ENCODE data around the gene STK25.

The STK25 gene

GRCh38 chr2:241493092-241493491 is 15.3 kb downstream of the STK25 start:
- no peak for DNase-seq

DNA sequence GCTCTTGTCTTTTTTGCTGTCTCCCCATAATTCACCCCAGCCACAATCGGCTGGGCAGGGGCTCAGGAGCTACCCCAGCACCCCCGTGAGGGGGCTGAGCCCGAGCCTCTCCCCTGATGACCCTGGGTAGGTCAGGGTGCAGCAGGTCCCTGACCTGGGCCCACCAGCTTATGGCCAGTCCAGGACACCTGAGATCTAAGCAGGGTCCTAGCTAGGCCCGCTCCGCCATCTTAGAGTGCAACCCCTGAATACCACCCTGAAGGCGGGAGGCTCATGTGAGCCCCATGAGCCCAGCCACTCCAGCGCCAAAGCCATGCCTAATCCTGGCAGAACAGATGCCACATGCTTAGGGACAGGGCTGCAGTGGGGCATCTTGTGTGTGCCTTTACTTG is 16.2 kb downstream of the STK25 start:
- no peak for DNase-seq

DNA sequence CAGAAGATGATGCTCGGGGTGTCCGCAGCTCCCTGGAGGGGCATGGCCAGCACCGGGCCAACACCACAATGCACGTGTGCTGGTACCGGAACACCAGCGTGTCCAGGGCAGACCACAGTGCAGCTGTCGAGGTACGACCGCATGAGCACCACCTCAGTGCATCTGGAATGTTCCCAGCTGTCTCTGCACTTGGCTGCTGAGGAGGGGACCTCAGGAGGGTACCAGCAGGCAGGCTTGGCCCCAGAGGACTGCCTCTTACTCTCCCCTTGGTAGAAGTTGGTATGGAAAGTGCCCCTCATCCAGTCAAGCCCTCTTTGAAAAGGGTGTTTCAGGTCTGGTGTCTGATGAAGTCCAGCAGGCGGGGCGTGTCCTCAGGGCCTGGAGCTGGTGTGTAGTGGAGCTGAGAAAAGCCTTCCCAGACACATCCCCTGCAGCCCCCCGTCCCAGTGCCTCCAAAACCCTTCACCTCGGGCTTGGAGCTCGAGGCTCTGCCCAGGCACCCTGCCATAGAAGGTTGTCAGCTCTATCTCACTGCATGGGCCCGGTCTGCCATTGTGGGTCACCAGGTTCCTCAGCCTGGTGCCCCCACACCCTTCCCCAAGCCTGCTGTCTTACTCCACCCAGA is 16.7 kb downstream of the STK25 start:
- DNase-seq, result no peak

DNA sequence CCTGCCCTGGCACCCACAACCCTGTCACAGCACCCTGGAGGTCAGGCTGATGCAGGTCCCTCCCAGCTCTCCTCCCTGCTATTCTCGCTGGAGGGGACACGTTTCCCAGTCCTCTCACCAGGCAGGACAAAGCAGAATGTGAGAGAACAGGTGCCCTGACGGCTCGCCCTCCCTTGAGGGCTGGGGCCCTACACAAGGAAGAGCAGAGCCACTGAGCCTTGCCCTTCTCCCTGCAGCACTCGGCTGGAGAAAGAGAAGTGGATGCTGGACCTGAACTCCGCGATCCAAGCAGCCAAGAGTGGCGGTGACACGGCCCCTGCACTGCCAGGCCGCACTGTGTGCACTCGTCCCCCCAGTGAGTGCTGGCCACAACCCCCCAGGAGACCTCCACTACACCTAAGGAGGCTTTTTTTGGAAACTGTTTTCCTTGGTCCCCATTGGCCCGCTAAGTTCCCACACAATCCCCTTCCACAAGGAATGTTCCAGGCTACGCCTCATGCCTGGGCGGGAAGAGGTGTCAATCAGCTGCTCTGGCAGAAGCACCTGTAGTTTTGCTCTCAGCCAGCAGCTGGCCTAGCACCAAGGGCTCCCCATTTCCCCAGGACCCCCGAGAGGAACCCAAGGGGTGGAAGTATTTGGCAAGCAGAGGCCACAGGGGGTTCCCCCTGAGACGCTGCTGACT is 17.4 kb downstream of the STK25 start:
- no peak for DNase-seq

DNA sequence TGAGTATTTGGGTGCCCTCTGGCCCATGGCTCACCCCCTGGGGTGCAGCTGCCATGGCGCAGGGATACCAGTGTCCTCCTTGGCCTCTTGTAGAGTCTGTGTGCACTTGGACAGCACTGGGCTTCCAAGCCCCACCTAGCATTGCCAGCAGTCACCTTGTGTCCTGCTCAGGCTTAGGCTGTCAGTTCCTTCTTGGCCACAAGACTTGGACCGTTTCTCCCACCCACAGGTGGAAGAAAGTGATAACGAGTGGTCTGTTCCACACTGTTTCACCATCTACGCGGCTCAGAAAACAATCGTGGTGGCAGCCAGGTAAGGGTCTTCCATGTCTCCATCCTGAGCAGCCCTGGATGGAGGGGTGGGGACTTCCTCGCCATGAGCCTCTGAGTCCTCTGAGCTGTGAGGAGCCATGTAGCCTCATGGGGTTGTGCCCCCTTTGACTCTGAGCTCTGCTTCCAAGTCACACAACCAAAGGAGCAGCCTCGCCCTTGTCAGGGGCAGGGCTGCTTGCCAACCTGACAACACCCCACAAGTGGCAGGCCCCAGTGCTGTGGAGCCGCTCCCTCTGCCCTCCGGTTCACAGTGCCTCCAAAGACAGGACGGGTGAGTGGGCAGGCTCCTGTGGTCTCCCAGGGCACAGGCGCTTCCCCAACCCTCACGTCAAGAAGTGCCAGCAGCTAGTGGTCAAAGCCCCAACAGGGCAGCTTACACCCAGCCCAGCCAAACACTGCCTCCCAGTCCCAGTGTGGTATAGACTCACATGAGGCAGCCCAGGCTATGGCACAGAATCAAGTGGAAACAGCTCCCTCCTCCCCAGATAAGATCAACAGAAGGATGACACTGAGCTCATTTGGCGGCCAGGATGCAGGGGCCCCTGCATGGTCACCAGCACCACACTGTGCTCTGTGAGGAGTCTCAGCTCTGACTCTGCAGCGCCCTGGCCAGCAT is 18.4 kb downstream of the STK25 start:
- no peak for DNase-seq

GRCh38 chr2:241489088-241489487 is 19.3 kb downstream of the STK25 start:
- DNase-seq, result no peak

DNA sequence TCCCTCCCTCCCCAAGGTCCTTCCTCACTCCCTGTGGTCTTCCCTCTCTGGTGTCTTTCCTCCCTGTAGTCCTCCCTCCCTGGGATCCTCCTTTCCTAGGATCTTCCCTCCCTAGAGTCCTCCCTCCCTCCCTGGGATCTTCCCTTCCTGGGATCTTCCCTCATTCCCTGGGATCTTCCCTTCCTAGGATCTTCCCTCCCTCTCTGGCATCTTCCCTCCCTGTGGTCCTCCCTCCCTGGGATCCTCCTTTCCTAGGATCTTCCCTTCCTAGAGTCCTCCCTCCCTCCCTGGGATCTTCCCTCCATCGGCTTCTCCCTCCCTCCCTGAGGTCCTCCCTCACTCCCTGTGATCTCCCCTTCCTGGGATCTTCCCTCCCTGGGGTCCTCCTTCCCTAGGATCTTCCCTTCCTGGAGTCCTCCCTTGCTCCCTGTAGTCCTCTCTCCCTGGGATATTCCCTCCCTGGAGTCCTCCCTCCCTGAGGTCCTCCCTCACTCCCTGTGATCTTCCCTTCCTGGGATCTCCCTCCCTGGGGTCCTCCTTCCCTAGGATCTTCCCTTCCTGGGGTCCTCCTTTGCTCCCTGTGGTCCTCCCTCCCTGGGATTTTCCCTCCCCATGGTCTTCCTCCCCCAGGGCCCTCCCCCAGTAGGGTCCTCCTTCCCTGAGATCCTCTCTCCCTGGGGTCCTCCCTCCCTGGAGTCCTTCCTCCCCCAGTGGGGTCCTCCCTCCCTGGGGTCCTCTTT is 23.0 kb downstream of the STK25 start:
- DNase-seq, result no peak

- no peak for DNase-seq
Observed at GRCh38 chr2:241483305-241483704, 25.1 kb downstream of the STK25 start.

DNA sequence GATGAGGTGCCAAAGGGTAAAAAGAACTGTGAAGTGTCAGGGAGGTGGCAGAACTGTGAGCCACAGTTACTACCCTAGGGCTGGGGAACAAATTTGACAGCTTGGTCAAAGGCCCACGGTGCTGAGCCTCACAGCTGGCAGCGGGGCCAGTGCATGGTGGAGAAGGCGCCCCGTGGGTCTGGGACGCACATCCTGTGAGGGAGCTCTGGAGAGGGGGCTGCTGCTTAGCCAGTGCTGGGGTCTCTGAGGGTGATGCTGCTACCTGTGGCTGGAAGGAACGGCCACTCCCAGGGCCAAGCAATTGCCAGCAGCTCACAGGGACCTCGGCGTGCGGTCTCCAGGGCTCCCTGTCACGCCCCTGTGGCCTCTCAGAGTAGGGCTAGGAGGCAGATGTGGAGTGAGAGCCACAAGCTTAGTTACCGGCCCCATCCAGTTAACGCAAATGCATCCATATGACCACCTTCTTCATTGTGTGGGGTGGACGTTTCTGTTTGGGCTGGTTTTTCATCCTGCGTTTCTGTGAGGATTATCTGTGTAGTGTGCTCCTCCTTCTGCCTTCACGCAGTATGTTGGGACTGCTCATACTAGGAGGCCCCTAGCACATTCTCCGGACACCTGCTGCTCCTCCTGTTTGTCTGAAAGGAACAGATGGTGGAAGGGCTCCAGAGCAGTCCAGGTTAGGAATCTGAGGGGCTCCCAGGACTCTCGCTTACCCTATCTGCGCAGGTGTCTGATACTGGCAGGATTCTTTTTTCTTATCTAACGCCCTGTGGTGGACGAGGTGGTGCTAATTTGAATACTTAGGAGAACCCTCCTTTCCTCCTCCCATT is 26.0 kb downstream of the STK25 start:
- no peak for DNase-seq

DNA sequence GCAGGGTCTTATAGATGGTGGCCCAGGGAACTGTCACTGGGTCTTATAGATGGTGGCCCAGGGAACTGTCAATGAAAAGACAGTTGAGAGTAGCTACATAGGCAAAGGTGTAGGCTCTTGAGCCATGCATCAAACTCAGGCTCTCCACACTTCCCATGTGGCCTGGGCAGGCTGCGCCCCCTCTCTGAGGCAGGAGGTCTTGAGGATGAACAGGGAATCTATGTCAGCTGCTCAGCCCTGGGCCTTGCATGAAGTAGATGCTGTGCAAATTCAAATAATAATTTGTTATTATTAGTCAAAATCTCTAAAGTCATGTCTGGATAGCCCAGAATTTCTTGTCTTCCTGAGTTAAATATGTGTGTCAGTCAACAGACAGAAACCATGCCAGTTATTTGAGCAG is 26.7 kb downstream of the STK25 start:
- no peak for DNase-seq

GRCh38 chr2:241479026-241479898 is 29.1 kb downstream of the STK25 start:
- no peak for DNase-seq

DNA sequence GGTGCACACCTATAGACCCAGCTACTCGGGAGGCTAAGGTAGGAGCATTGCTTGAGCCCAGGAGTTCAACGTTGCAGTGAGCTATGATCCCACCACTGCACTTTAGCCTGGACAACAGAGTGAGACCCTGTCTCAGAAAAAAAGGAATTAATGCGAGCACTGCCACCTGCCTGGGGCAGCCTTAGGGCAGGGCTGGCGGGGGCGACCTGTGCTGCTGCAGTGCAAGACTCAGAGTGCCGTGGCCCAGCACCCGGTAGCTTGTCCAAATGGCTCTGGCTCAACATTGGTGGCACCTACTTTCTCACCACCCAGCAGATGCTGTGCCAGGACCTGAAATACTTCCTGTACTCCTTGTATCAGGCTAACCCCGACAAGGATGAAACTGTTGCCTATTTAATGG is 30.2 kb downstream of the STK25 start:
- DNase-seq, result no peak

- DNase-seq, result no peak
Observed at GRCh38 chr2:241475267-241475666, 33.1 kb downstream of the STK25 start.

- no peak for DNase-seq
Observed at GRCh38 chr2:241473399-241473798, 35.0 kb downstream of the STK25 start.

- DNase-seq, result no peak
Observed at GRCh38 chr2:241469746-241470145, 38.6 kb downstream of the STK25 start.

DNA sequence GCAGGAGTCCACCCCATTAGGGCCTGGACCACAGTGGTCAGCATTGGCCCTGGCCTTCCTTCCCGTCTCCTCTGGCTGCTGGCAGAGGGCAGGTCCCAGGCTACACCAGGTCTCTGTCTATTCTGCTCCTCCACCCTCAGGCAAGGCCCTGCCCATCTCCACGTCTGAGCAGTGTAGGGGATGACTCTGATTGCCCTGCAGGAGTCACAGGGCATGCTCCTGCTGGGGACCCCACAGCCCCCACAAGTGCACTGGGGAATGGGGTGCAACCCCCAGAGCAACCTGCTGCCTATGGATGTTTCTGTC is 40.0 kb downstream of the STK25 start:
- DNase-seq, result no peak

GRCh38 chr2:241467777-241468475 is 40.5 kb downstream of the STK25 start:
- no peak for DNase-seq

GRCh38 chr2:241466230-241466629 is 42.2 kb downstream of the STK25 start:
- no peak for DNase-seq

- DNase-seq, result no peak
Observed at GRCh38 chr2:241465543-241465942, 42.8 kb downstream of the STK25 start.

GRCh38 chr2:241463276-241464135 is 44.9 kb downstream of the STK25 start:
- no peak for DNase-seq

All from fibroblast of skin of right quadriceps (primary cell).